Keratinocyte (primary cell): ENCODE results near the gene ANKRD18A.

Experiments used
- CTCF ChIP-seq, 3 experiments: IDR thresholded peaks in 1 of 3; conservative IDR thresholded peaks in 1 of 3; optimal IDR thresholded peaks in 1 of 3; 2 replicates in 2 of 3; 3 replicates in 1 of 3; pipeline versions ENCODE3 to v1.5.1; 2011; ENCODE audit warnings: low read length in 3 of 3, mild to moderate bottlenecking in 3 of 3, moderate library complexity in 2 of 3, control low read depth in 1 of 3, inconsistent platforms in 1 of 3; ENCODE audit not compliant: insufficient read depth in 2 of 3; ENCODE audit errors: extremely low read depth in 1 of 3
- EZH2 ChIP-seq: IDR thresholded peaks from one replicate; pipeline ENCODE4 v1.6.1; 2012; ENCODE audit warnings: inconsistent platforms, mild to moderate bottlenecking, low read length, moderate library complexity

GRCh38 chr9:38656896-38657295, 36.5 kb upstream of the ANKRD18A start:
- no peak for TF ChIP-seq CTCF (optimal IDR thresholded peaks at IDR 0.05 in 1 of 3, IDR thresholded peaks at IDR 0.05 in 1 of 3, conservative IDR thresholded peaks at IDR 0.05 in 1 of 3; ENCODE audit: extremely low read depth in 1 of 3, insufficient read depth in 2 of 3, low read length in 3 of 3)
- TF ChIP-seq EZH2 = no peak
